GM10248 (cell line): ENCODE data around the gene RAD51B.

Experiments used
- CTCF ChIA-PET: fragments of 300-600 bp; sonication (Branson Sonifier 250); formaldehyde crosslinking; extraction: SDS; loops from one replicate; lab custom pipeline; 2021; ENCODE audit warnings: antibody characterized with exemption; lab: Yijun Ruan, JAX
- POLR2A ChIA-PET: fragments of 350-650 bp; sonication (Branson Sonifier 250); formaldehyde crosslinking; extraction: SDS; loops from one replicate; lab custom pipeline; 2020; ENCODE audit warnings: antibody characterized with exemption; lab: Yijun Ruan, JAX
- DNase-seq: peaks from one replicate; pipeline ENCODE4 v3.0.0; 2012; ENCODE audit errors: extremely low spot score
- TF ChIP-seq, protein P1 (sequence below): IDR thresholded peaks from 2 replicates; pipeline ENCODE4 v1.5.1; 2012; ENCODE audit warnings: mild to moderate bottlenecking, low read depth; ENCODE audit errors: extremely low read depth, missing control alignments, control extremely low read depth

The RAD51B gene

DNA sequence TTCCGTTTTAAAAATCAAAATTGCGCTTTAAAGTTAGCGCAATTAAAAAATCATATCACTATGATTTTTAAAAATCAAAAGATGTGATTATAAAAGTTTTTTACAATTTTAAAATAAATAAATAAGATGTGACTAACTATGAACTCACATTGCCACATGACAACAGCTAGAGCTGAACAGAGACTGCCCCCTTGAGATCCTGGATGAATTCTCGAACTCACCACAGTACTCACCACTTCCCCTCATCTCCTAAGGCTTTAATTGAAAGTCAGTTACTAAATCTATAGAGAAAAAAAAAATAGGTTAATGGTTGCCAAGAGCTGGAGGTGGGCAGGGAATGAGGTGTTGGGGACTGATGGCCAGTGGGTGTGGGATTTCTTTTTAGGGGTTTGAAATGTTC, 589.1 kb downstream of the RAD51B start:
- no peak for DNase-seq
- TF ChIP-seq, protein P1, sequence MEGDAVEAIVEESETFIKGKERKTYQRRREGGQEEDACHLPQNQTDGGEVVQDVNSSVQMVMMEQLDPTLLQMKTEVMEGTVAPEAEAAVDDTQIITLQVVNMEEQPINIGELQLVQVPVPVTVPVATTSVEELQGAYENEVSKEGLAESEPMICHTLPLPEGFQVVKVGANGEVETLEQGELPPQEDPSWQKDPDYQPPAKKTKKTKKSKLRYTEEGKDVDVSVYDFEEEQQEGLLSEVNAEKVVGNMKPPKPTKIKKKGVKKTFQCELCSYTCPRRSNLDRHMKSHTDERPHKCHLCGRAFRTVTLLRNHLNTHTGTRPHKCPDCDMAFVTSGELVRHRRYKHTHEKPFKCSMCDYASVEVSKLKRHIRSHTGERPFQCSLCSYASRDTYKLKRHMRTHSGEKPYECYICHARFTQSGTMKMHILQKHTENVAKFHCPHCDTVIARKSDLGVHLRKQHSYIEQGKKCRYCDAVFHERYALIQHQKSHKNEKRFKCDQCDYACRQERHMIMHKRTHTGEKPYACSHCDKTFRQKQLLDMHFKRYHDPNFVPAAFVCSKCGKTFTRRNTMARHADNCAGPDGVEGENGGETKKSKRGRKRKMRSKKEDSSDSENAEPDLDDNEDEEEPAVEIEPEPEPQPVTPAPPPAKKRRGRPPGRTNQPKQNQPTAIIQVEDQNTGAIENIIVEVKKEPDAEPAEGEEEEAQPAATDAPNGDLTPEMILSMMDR = peak; percentile 19
- ChIA-PET CTCF (interaction anchor here (0.8 to 2.3 kb wide), 12 partner anchors 8 to 476 kb away, joined by 3 to 8 read pairs (median 3); no protein-coding TSS in a partner anchor), POLR2A (no interaction called here)

DNA sequence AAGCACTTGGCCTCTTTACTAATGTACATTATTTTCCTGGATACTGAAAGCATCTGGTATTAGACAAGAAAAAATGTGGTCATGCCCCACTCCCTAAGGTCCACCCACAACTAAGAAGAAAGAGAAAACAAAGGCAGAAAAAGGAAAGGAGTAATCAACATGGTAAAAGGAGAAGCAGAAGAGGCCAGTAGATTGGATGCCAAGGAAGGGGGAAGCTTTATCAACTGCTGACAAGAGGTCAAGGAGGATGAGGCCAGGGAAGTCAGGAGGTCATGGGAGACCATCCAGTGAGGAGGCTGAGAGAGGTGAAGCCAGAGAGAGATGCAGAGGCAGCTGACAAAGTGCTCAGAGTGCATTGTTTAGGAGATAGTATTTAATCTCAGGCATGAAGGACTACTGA, 589.8 kb downstream of the RAD51B start:
- POLR2A ChIA-PET = no interaction called here
- CTCF ChIA-PET = interaction anchor here (0.8 to 2.3 kb wide), 10 partner anchors 9 to 476 kb away, joined by 3 to 8 read pairs (median 4); no protein-coding TSS in a partner anchor
- TF ChIP-seq, protein P1 = no peak
- no peak for DNase-seq

DNA sequence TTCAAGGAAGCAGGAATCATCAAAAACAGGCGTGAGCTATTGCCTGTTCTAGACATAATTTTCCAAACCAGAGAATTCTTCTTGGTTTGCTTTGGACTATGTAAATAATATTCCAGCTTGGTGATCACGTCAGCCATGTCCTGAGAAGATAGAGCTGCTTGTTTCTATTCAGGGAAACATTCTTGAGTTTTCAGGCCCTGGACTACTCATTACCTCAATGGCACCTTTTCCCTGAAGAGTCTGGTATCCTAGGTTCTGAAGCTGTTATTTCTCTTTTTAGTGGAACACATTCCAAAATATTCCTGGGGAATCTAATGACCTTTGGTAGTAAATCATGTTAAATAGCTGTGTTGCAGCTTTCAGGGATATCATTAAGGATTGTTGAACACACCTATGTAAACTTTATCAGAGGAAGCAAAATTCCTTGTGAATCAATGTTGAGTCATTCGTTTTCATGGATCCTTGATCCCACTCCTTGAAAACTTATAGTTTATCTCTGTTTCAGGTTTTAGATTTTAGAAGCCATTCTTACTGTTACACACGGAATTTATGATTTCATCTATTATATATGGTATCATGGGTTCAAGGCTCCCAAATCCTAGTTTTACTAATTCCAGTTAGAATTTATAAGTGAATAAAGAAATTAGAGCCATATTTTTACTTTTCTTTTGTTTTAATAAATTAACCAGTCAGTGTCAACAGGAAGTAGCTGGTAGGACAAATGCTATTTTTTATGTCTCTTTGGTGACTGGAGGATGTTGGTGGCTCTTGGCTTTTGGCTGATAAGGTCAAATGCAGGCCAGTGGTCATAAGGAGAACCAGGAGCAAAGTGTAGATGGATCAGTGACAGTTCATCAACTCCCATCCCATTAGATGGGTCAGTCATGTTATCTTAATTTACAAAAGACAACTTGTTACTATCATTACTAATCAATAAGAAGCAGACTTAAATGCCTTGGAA, 593.2 kb downstream of the RAD51B start:
- TF ChIP-seq, protein P1 = no peak
- ChIA-PET CTCF (interaction anchor here (1.1 to 1.3 kb wide), 2 partner anchors 9 to 162 kb away, joined by 3 to 4 read pairs; no protein-coding TSS in a partner anchor), POLR2A (no interaction called here)
- DNase-seq = no peak

DNA sequence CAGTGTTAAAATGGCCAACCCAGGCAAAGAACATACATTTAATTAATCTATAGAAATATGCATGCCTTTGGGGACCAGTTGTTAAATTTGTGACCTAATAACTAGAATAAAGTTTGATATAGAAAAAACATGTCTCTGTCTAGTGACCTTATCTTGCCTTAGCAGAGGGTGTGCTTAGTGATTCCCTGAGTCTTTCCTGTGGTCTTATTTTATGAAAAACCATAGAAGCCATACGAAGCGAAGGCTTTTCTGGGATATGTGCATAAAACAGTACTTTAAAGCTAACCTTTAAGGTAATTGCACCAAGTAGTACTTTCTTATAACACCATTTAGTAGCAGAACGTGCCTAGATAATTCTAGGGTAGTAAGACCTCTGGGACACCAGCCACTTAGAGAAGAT, 593.9 kb downstream of the RAD51B start:
- CTCF ChIA-PET = interaction anchor here (0.8 kb wide), 1 partner anchor 58 kb away, joined by 3 read pairs; no protein-coding TSS in a partner anchor

DNA sequence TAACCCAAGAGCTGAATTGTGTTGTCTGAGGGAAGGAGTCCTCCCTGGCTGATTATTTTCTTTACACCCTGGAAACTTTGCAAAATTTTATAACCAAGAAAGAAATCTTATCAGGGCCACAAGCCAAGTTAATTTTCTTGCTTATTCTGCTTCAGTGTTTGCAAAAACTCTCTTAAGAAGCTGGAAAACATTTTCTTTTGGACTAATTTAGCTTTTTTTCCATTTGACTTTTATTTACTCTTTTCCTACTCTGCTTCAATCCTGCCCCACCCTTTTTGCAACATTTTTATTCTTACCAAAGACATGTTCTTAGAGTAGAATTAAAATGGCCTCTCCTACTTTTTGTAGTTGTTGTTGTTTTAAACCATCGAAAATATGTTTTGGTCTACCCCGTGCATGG, 594.5 kb downstream of the RAD51B start:
- TF ChIP-seq, protein P1 = no peak
- CTCF ChIA-PET = interaction anchor here (0.8 kb wide), 1 partner anchor 57 kb away, joined by 3 read pairs; no protein-coding TSS in a partner anchor
- POLR2A ChIA-PET = interaction anchor here (0.7 kb wide), 1 partner anchor 379 kb away, joined by 3 read pairs; the partner anchor contains the start of gene ZFP36L1
- DNase-seq = no peak

More for the DNA sequence above, 593.9 kb downstream of the RAD51B start:
- TF ChIP-seq, protein P1 = no peak
- DNase-seq = no peak
- POLR2A ChIA-PET = no interaction called here

DNA sequence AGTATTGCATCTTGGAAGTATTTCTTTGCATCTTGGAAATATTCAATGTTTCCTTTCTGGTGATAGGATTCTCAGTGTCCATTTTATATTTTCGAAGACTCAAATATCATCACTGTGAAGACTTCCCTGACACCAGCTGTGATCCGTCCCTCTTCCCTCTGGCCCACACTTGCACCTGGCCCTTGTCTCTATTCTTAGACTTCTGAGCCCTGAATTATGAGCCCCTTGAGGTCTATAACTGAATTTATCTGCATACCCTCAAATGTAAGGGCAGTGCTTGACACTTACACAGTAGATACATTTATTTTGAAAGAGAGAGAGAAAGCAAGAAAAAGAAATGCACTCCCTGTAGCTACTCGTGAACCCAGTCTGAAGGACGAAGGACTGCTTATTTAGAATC, 596.6 kb downstream of the RAD51B start:
- ChIA-PET POLR2A (no interaction called here), CTCF (interaction anchor here (0.9 to 1.7 kb wide), 2 partner anchors 8 to 55 kb away, joined by 3 to 4 read pairs; no protein-coding TSS in a partner anchor)
- TF ChIP-seq, protein P1 = no peak
- DNase-seq = no peak
